GM21390 (cell line): ENCODE measurements around the gene CDH23.

Source experiments
- ATAC-seq: cut with Tn5 transposase; IDR thresholded peaks from one replicate; pipeline ENCODE4 v1.9.1; 2021; ENCODE audit not compliant: unreplicated experiment

Gene CDH23

DNA sequence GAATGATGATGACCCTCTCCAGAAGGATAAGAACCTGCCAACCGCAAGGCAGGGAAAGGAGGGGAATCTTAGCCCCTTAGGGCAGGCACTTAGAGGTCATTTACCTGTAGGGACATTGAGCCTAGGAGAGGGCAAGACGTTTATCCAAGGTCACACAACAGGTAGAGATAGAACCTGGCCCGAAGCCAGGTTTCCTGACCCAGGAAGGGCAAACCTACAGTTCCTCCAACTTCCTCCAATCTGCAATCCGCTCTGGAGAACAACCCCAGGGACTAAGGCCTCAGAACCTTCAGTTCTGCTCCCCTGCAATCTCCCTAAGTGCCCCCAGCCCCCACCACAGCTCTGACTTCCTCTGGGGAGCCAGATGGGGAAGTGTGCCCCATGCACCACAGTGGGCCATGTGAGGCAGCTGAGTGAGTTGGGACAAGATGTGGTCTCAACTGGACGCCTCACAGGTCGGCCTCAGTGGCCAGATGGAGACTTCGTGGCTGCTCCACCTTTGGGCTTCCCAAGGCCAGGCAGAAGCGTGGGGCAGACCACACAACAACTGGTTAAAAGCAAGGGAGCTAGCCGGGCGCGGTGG lies 455.7 kb downstream of the CDH23 start:
- no peak for ATAC-seq

- no peak for ATAC-seq
These were observed 457.3 kb downstream of the CDH23 start for GRCh38 chr10:71854031-71854430.

DNA sequence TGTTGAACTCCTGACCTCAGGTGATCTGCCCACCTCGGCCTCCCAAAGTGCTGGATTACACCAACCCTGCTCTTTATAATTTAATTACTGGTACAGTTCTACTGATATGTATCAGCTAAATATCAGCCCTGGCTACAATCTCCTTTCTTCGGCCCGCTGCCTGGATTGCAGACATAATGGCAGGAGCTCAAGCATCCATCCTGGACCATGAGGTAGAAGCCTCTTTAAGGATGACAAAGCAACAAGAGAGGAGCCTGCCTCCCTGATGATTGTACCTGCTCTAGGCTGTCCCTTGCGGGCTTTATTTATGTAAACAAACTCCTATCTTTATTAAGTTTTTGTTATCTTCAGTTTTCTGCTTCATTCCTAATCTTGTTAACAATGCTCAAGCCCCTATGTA lies 459.9 kb downstream of the CDH23 start:
- ATAC-seq, result no peak

GRCh38 chr10:71857934-71858890 lies 461.5 kb downstream of the CDH23 start:
- ATAC-seq, result no peak

DNA sequence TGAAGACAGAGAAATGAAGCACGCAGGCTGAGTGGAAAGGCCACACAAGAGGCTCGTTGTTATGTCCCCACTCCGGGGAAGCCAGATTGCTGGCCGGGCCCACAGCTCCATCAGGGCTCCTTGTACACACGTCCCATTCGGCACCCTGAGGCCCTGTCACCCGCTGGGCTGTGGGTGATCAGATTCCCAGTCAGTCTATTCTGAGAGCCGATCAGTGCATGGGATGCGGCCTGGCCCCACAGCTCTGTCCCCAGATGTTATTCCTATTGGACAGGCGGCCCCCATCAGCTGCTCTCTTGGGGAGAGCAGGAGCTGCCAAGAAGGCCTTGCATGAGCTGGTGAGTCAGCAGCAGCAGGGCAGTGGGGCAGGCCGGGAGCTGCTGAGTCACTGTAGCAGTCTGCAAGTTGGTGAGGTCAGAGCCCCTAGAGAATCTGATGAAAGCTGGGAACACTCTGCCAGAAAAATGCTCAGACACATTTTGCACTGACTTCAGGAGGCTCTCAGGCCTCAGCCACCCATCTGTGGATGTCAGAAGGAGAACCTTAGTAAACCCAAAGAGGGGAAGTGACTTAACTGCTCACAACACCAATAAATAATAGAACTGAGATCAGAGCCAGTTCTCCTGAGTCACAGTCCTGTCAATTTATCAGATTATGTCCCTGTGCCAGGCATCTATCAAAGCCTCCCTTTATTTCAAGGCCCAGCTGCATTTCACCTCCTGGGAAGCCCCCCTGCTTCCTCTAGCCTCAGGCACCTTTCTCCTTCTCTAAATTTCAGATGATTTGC lies 463.7 kb downstream of the CDH23 start:
- ATAC-seq, result no peak

DNA sequence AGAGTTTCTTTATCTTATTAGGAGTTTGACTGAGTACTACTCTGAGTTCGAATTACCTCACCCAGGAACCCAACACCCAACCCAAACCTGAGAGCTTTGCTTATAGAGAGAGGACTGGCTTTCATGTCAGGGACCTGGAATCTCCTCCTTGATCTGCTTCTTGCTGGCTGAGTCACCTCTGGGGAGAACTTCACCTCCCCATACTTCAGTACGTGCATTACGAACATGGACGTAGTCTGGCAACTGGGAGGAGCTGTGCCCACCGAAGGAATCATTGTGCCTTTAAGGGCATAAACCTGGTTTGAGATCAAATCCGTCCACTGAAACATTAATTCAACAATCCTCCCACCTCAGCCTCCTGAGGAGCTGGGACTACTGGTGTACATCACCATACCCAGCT lies 466.5 kb downstream of the CDH23 start:
- no peak for ATAC-seq

DNA sequence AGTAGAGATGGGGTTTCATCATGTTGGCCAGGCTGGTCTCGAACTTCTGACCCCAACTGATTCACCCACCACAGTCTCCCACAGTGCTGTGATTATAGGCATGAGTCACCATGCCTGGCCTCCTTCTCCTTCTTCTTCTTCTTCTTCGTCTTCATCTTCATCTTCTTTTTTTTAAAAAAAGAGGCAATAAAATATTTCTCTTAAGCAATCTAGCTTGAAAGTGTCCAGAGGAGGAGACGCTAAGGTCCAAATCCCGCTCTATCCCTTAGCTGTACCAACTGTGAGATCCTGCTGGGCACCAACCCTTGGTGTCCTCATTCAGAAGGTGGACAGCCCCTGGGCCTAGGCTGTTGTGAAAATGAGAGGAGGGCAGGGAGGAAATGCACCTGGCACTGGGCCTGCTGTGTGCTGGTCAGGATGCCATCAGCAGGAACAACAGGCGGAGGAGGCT lies 468.2 kb downstream of the CDH23 start:
- no peak for ATAC-seq
